ENCODE data around the gene USP49.

DNA sequence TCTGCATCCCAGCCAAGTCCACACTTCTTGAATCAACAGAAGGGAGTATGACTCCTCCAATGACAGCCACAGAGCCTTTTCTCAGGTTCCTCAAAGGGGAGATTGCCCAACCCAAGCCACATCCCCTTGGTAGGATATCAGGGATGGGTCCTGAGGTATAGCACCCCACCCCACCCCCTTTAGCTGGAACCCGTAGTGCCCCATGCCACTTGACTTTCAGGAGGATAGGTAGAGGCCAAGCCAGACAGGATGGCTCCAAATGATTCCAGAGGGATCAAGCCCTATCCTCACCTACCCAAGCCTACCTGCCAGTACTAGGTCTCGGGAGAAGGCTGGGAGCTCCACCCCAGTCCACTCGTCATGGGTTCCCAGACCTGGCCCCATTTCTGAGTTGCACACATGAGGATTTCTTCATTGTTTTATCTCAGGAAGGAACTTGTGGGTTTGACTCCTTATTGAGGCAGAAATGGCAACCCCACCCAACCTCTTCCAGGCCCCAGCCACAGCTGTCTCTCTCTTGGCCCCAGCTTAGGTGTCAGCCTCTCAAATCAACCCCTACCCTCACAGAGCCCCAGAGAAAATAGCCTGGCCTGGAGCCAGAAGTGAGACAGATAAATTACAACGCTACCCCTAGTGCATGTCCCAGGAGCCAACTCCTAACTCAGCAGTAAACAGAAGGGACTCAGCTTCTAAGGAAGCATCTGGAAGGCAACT, 42.8 kb upstream of the USP49 start:
- TF ChIP-seq POLR2A (IDR thresholded peaks at IDR 0.05) = no peak
- TF ChIP-seq, protein P1, sequence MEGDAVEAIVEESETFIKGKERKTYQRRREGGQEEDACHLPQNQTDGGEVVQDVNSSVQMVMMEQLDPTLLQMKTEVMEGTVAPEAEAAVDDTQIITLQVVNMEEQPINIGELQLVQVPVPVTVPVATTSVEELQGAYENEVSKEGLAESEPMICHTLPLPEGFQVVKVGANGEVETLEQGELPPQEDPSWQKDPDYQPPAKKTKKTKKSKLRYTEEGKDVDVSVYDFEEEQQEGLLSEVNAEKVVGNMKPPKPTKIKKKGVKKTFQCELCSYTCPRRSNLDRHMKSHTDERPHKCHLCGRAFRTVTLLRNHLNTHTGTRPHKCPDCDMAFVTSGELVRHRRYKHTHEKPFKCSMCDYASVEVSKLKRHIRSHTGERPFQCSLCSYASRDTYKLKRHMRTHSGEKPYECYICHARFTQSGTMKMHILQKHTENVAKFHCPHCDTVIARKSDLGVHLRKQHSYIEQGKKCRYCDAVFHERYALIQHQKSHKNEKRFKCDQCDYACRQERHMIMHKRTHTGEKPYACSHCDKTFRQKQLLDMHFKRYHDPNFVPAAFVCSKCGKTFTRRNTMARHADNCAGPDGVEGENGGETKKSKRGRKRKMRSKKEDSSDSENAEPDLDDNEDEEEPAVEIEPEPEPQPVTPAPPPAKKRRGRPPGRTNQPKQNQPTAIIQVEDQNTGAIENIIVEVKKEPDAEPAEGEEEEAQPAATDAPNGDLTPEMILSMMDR (IDR thresholded peaks at IDR 0.05) = no peak

All from heart left ventricle (tissue), 13 donors.